HepG2 (cell line): ENCODE results near the gene ZNRF3. TPM values are rescaled to one million over a fixed set of nuclear protein-coding genes. Genes with fewer than 3 reads are reported as not detected.
A peak's percentile ranks its signal among the peaks of the same experiment; 100 is the strongest.

ENCODE experiments used
- AKNA ChIP-seq: sonication (generic); formaldehyde crosslinking; IDR thresholded peaks from 2 replicates; pipeline ENCODE4 v1.4.0; 2020; ENCODE audit warnings: missing genetic modification reagents, borderline replicate concordance
- ELK4 ChIP-seq: sonication (generic); formaldehyde crosslinking; IDR thresholded peaks from 2 replicates; pipeline ENCODE4 v1.9.0; 2021; ENCODE audit warnings: missing genetic modification reagents, borderline replicate concordance
- MED1 ChIP-seq: sonication (generic); formaldehyde crosslinking; IDR thresholded peaks from 2 replicates; pipeline ENCODE4 v1.4.0; 2020; ENCODE audit warnings: missing genetic modification reagents
- NFKB2 ChIP-seq: sonication (generic); formaldehyde crosslinking; IDR thresholded peaks from 2 replicates; pipeline ENCODE4 v1.4.0; 2020; ENCODE audit warnings: missing genetic modification reagents, borderline replicate concordance
- PRDM10 ChIP-seq: sonication (generic); formaldehyde crosslinking; IDR thresholded peaks from 2 replicates; pipeline ENCODE4 v1.4.0; 2020; ENCODE audit warnings: low read depth, missing genetic modification reagents
- STAG1 ChIP-seq: sonication (generic); formaldehyde crosslinking; IDR thresholded peaks from 2 replicates; pipeline ENCODE4 v1.4.0; 2020; ENCODE audit warnings: missing genetic modification reagents
- ZNF407 ChIP-seq: sonication (generic); formaldehyde crosslinking; IDR thresholded peaks from one replicate; pipeline ENCODE4 v1.5.1; 2020; ENCODE audit warnings: mild to moderate bottlenecking, missing genetic modification reagents; ENCODE audit errors: not compliant biosample characterization
- ZNF558 ChIP-seq: sonication (generic); formaldehyde crosslinking; IDR thresholded peaks from 2 replicates; pipeline ENCODE4 v1.9.0; 2022; ENCODE audit warnings: mild to moderate bottlenecking, missing genetic modification reagents, borderline replicate concordance
- ZNF891 ChIP-seq: sonication (generic); formaldehyde crosslinking; IDR thresholded peaks from 2 replicates; pipeline ENCODE4 v1.5.0; 2020; ENCODE audit warnings: mild to moderate bottlenecking, missing genetic modification reagents
- polyA plus RNA-seq, 8 experiments: library from polyadenylated mRNA; depleted of rRNA in 3 of 8; stranded (reverse) in 7 of 8; unstranded in 1 of 8; fragments of >200 nt; fragmentation: Illumina TruSeq in 4 of 8; extraction: Trizol in 4 of 8; gene quantifications; 2 replicates each; pipeline versions ENCODE4 v1.2.1 to v1.2.3, GENCODE V29; 2011 to 2016; ENCODE audit warnings: low read depth in 4 of 8, missing spikeins in 1 of 8, mixed read lengths in 1 of 8; ENCODE audit not compliant: insufficient read depth in 1 of 8
- total RNA-seq, 5 experiments: library from RNA; depleted of rRNA; stranded (reverse); fragments of >200 nt; fragmentation: Illumina TruSeq; extraction: Trizol; gene quantifications; 2 replicates each; pipeline ENCODE4 v1.2.3, GENCODE V29; 2016; ENCODE audit warnings: low read depth in 1 of 5

ZNRF3 gene
- total and polyA plus RNA-seq, 2 of the 13 experiments (the other 11 are each of a cell fraction or from before 2014, with no cell fraction given) = 20.3 to 36.7 TPM

GRCh38 chr22:28920757-28921584 lies 37.6 kb downstream of the ZNRF3 start (continued):
- TF ChIP-seq AKNA (CRISPR knock-in tag) = 0 out of 2 replicates have a peak, but pooled peaks have one; percentile 29
- TF ChIP-seq ZNF558 = no peak
- TF ChIP-seq ZNF407 (CRISPR knock-in tag) = no peak
- TF ChIP-seq STAG1 (CRISPR knock-in tag) = peak; percentile 38
- TF ChIP-seq PRDM10 (CRISPR knock-in tag) = peak; percentile 88
- TF ChIP-seq MED1 (CRISPR knock-in tag) = peak; percentile 94
- TF ChIP-seq ZNF891 (CRISPR knock-in tag) = no peak
- TF ChIP-seq ELK4 (CRISPR knock-in tag) = no peak
- TF ChIP-seq NFKB2 (CRISPR knock-in tag) = no peak
